Mesenchymal stem cell (in vitro differentiated cells and primary cell): Measurements from ENCODE around the gene NT5DC1.

Source experiments
- DNase-seq: peaks from one replicate; pipeline ENCODE4 v3.0.0-alpha.2; 2013
- H2AFZ ChIP-seq: one replicate; pipeline ENCODE4 v1.6.1; 2013; ENCODE audit warnings: low read depth, mild to moderate bottlenecking, control low read depth, inconsistent platforms, low read length, moderate library complexity
- H2AK5ac ChIP-seq: 2 replicates; pipeline ENCODE4 v1.6.1; 2013; ENCODE audit warnings: low read length, moderate library complexity, mild to moderate bottlenecking, inconsistent platforms; ENCODE audit not compliant: severe bottlenecking
- H2BK120ac ChIP-seq: one replicate; pipeline ENCODE4 v1.6.1; 2013; ENCODE audit warnings: low read depth, mild to moderate bottlenecking, inconsistent platforms, low read length, moderate library complexity
- H2BK12ac ChIP-seq, 2 experiments: one replicate each; pipeline ENCODE4 v1.6.1; 2013; ENCODE audit warnings: inconsistent platforms in 2 of 2, low read length in 2 of 2, mild to moderate bottlenecking in 2 of 2, moderate library complexity in 2 of 2, control low read depth in 1 of 2
- H2BK15ac ChIP-seq: one replicate; pipeline ENCODE4 v1.6.1; 2013; ENCODE audit warnings: mild to moderate bottlenecking, low read depth, inconsistent platforms; ENCODE audit not compliant: poor library complexity, severe bottlenecking
- H2BK5ac ChIP-seq: 2 replicates; pipeline ENCODE4 v1.6.1; 2013; ENCODE audit warnings: low read depth, mild to moderate bottlenecking, low read length, control low read depth, inconsistent platforms; ENCODE audit not compliant: poor library complexity, severe bottlenecking
- H3K14ac ChIP-seq, 2 experiments: one replicate each; pipeline ENCODE4 v1.6.1; 2013; ENCODE audit warnings: inconsistent platforms in 2 of 2, low read length in 2 of 2, control low read depth in 1 of 2, mild to moderate bottlenecking in 1 of 2, moderate library complexity in 1 of 2
- H3K18ac ChIP-seq, 2 experiments: one replicate each; pipeline ENCODE4 v1.6.1; 2013; ENCODE audit warnings: inconsistent platforms in 2 of 2, low read length in 2 of 2, control low read depth in 1 of 2, low read depth in 1 of 2, mild to moderate bottlenecking in 1 of 2
- H3K23ac ChIP-seq, 2 experiments: one replicate each; pipeline ENCODE4 v1.6.1; 2013; ENCODE audit warnings: inconsistent platforms in 2 of 2, low read length in 2 of 2, mild to moderate bottlenecking in 2 of 2, moderate library complexity in 2 of 2, control low read depth in 1 of 2
- H3K27ac ChIP-seq: 2 replicates; pipeline ENCODE4 v1.5.1; 2013; ENCODE audit warnings: mild to moderate bottlenecking, moderate library complexity, low read length, control low read depth, inconsistent platforms; ENCODE audit not compliant: poor library complexity, severe bottlenecking
- H3K27me3 ChIP-seq, 2 experiments: 2 replicates each; pipeline versions ENCODE4 v1.6.1 to v1.7.0; 2013; ENCODE audit warnings: low read length in 2 of 2, mild to moderate bottlenecking in 2 of 2, moderate library complexity in 2 of 2, control low read depth in 1 of 2, inconsistent platforms in 1 of 2; ENCODE audit not compliant: control insufficient read depth in 1 of 2, insufficient read depth in 1 of 2
- H3K36me3 ChIP-seq, 2 experiments: 2 replicates each; pipeline versions ENCODE4 v1.6.1 to v1.7.0; 2013; ENCODE audit warnings: low read length in 2 of 2, control low read depth in 1 of 2, inconsistent platforms in 1 of 2, low read depth in 1 of 2, mild to moderate bottlenecking in 1 of 2; ENCODE audit not compliant: insufficient read depth in 2 of 2, control insufficient read depth in 1 of 2
- H3K4ac ChIP-seq, 2 experiments: one replicate each; pipeline ENCODE4 v1.6.1; 2013; ENCODE audit warnings: inconsistent platforms in 2 of 2, low read length in 2 of 2, mild to moderate bottlenecking in 2 of 2, moderate library complexity in 2 of 2, control low read depth in 1 of 2, low read depth in 1 of 2
- H3K4me1 ChIP-seq: 2 replicates; pipeline ENCODE4 v1.6.1; 2013; ENCODE audit warnings: low read depth, low read length, control low read depth; ENCODE audit not compliant: control insufficient read depth, insufficient read depth
- H3K4me2 ChIP-seq: 2 replicates; pipeline ENCODE4 v1.6.1; 2013; ENCODE audit warnings: low read length, mild to moderate bottlenecking, inconsistent platforms; ENCODE audit not compliant: poor library complexity, severe bottlenecking
- H3K4me3 ChIP-seq, 2 experiments: 2 replicates each; pipeline versions ENCODE4 v1.5.1 to v1.7.0; 2013; ENCODE audit warnings: low read length in 2 of 2, mild to moderate bottlenecking in 2 of 2, control low read depth in 1 of 2, low read depth in 1 of 2; ENCODE audit not compliant: insufficient read depth in 1 of 2
- H3K79me1 ChIP-seq: replicated peaks from 2 replicates; pipeline ENCODE4 v1.6.1; 2013; ENCODE audit warnings: mild to moderate bottlenecking, control low read depth, low read length, inconsistent platforms; ENCODE audit not compliant: poor library complexity, severe bottlenecking
- H3K9ac ChIP-seq: 2 replicates; pipeline ENCODE4 v1.7.0; 2013; ENCODE audit warnings: mild to moderate bottlenecking, low read length, moderate library complexity
- H3K9me3 ChIP-seq: 2 replicates; pipeline ENCODE4 v1.7.0; 2013; ENCODE audit warnings: mild to moderate bottlenecking, low read length; ENCODE audit not compliant: control insufficient read depth
- H4K8ac ChIP-seq: one replicate; pipeline ENCODE4 v1.6.1; 2013; ENCODE audit warnings: inconsistent platforms, mild to moderate bottlenecking, low read length, moderate library complexity
- H4K91ac ChIP-seq: one replicate; pipeline ENCODE4 v1.6.1; 2013; ENCODE audit warnings: mild to moderate bottlenecking, low read length, inconsistent platforms
- whole genome bisulfite sequencing: methylation state at CpG from one replicate; pipeline ENCODE4 v1.1.7; 2013; ENCODE audit warnings: mixed read lengths; 5-methylcytosine and 5-hydroxymethylcytosine counted together

NT5DC1 gene

DNA sequence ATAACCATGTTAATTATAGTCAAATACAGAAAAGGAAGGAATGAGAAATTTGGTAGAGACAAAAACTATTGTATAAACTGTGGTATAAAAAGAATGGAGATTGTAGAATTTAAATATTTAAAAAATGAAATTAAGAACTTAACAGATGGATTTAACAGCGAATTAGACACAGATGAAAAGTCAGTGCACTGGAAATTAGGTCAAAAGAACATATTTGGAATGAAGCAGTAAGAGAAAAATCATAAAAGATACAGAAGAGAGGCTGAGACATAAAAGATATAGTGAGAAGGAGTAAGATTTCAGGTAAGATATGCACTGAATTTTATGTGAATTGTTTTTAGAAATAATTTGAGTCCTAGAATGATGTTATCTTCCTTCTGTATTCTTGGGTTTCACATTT lies 139.2 kb downstream of the NT5DC1 start:
- Histone ChIP-seq H3K79me1 (no peaks in the 10 kb centered on the region), H3K14ac (no peak overlapping the region), H3K9me3 (no peaks in the 10 kb centered on the region), H2BK15ac (no peak overlapping the region), H3K27me3 (no peaks in the 10 kb centered on the region), H3K18ac (no peak overlapping the region), H4K8ac (no peak overlapping the region), H2AFZ (no peak overlapping the region), H2AK5ac (no peak overlapping the region), H2BK12ac (no peak overlapping the region), H3K4me3 (no peak overlapping the region), H3K4me1 (no peaks in the 10 kb centered on the region), H4K91ac (no peak overlapping the region), H3K4me2 (no peak overlapping the region), H3K36me3 (peaks cover 2 to 18% of the 10 kb centered on the region in 2 experiments), H2BK120ac (no peak overlapping the region), H3K23ac (no peak overlapping the region), H3K9ac (no peak overlapping the region), H3K4ac (no peak overlapping the region), H3K27ac (no peak overlapping the region), H2BK5ac (no peak overlapping the region)
- WGBS: 98% methylated on average over 1 of the region's 1 CpG
- no peak for DNase-seq

DNA sequence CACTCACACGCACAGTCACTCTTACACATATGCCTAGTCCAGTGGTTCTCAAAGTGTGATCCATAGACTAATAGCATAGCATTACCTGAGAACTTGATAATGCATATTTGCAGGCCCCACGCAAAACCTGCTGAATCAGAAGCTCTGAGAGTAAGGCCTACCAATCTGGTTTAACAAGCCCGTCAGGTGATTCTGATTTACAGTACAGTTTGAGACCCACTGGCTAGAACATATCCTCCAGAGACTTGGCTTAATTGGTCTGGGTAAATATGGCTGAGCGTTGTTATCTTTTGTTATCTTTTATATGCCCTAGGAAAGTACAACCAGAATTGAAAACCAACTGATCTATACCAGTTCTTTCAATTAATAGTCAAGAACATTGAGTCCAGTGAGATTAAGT lies 143.6 kb downstream of the NT5DC1 start:
- H2BK5ac ChIP-seq: no peak overlapping the region
- no peak overlapping the region for H3K4me3 ChIP-seq
- H3K4me2 ChIP-seq: no peak overlapping the region
- H2BK12ac ChIP-seq: no peak overlapping the region
- H3K27me3 ChIP-seq: no peaks in the 10 kb centered on the region
- H2AK5ac ChIP-seq: no peak overlapping the region
- DNase-seq: no peak
- H2BK15ac ChIP-seq: no peak overlapping the region
- H3K9me3 ChIP-seq: no peaks in the 10 kb centered on the region
- H3K36me3 ChIP-seq: peaks cover under 1 to 1% of the 10 kb centered on the region in 2 experiments
- H3K27ac ChIP-seq: no peak overlapping the region
- no peak overlapping the region for H3K9ac ChIP-seq
- no peak overlapping the region for H3K14ac ChIP-seq
- no peak overlapping the region for H3K23ac ChIP-seq
- no peak overlapping the region for H4K8ac ChIP-seq
- peaks cover 3% of the 10 kb centered on the region for H3K79me1 ChIP-seq
- no peak overlapping the region for H3K18ac ChIP-seq
- H2BK120ac ChIP-seq: no peak overlapping the region
- 94% methylated on average over 3 of the region's 4 CpGs for WGBS
- no peaks in the 10 kb centered on the region for H3K4me1 ChIP-seq
- H3K4ac ChIP-seq: no peak overlapping the region
- H2AFZ ChIP-seq: no peak overlapping the region
- H4K91ac ChIP-seq: no peak overlapping the region

DNA sequence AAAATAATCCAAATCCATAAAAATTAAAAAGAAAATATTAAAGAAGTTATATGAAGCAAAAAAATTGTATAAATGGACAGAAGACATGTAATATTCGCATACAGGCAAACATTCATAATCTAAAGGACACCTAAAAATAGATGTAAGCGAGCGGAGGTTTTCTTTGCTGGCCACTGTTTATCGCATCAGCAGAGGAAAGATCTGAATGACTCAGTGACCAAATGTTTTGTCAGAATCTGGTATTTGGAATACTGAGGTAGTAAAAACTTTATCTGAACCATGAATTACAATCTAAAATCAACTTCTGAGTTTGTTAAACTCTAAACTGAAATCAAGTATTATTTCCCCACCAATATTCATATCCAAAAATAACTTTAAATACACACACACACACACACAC lies 145.4 kb downstream of the NT5DC1 start:
- no peak overlapping the region for H2BK5ac ChIP-seq
- peak; percentile 74 for DNase-seq
- H3K18ac ChIP-seq: no peak overlapping the region
- H3K9me3 ChIP-seq: no peaks in the 10 kb centered on the region
- no peaks in the 10 kb centered on the region for H3K27me3 ChIP-seq
- peaks cover 5% of the 10 kb centered on the region for H3K79me1 ChIP-seq
- no peak overlapping the region for H4K8ac ChIP-seq
- no peak overlapping the region for H3K9ac ChIP-seq
- no peak overlapping the region for H2AFZ ChIP-seq
- H3K27ac ChIP-seq: no peak overlapping the region
- no peak overlapping the region for H3K23ac ChIP-seq
- H3K4me2 ChIP-seq: no peak overlapping the region
- H2BK120ac ChIP-seq: no peak overlapping the region
- WGBS: no CpG with 5 or more reads among the region's 4 CpGs
- no peak overlapping the region for H4K91ac ChIP-seq
- no peak overlapping the region for H2BK12ac ChIP-seq
- no peak overlapping the region for H3K4ac ChIP-seq
- H2BK15ac ChIP-seq: no peak overlapping the region
- no peak overlapping the region for H3K14ac ChIP-seq
- H3K4me1 ChIP-seq: peaks cover 5% of the 10 kb centered on the region
- no peak overlapping the region for H2AK5ac ChIP-seq
- H3K4me3 ChIP-seq: no peak overlapping the region
- no peaks in the 10 kb centered on the region for H3K36me3 ChIP-seq

DNA sequence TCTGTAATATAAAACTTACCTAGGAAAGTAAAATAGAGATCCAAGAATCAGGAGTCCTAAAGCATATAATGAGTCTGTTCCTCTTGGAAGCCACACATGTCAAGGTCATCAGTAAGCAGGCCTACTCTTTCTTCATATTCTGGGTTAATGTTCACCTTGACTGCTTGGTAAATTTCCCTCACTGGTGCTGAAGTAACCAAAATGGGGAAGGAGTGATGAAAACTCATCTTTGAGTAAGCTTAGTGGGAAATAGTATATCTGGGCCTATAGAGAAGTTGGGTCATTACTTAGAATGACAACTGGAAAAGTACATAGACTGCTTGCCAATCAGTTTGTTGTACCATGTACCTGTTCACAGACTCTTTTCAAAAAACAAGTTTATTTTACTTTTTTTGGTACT lies 146.6 kb downstream of the NT5DC1 start:
- peaks cover 10% of the 10 kb centered on the region for H3K79me1 ChIP-seq
- H2BK12ac ChIP-seq: no peak overlapping the region
- H2BK120ac ChIP-seq: no peak overlapping the region
- no peak overlapping the region for H3K4ac ChIP-seq
- H4K8ac ChIP-seq: no peak overlapping the region
- H3K4me1 ChIP-seq: peaks cover 10% of the 10 kb centered on the region
- H3K14ac ChIP-seq: no peak overlapping the region
- no peak overlapping the region for H3K4me2 ChIP-seq
- no peak overlapping the region for H2BK15ac ChIP-seq
- H3K36me3 ChIP-seq: peaks cover 0 to 7% of the 10 kb centered on the region in 2 experiments
- no peak overlapping the region for H3K18ac ChIP-seq
- H3K4me3 ChIP-seq: no peak overlapping the region
- no peak overlapping the region for H4K91ac ChIP-seq
- no peak overlapping the region for H2AK5ac ChIP-seq
- no peak overlapping the region for H3K9ac ChIP-seq
- no peaks in the 10 kb centered on the region for H3K9me3 ChIP-seq
- H3K27me3 ChIP-seq: no peaks in the 10 kb centered on the region
- no peak for DNase-seq
- no peak overlapping the region for H3K23ac ChIP-seq
- H2AFZ ChIP-seq: no peak overlapping the region
- H2BK5ac ChIP-seq: no peak overlapping the region
- H3K27ac ChIP-seq: no peak overlapping the region
